K562 (cell line): ENCODE data around the gene MXD3. TPM values are rescaled to one million over a fixed set of nuclear protein-coding genes. Genes with fewer than 3 reads are reported as not detected.

Experiments
- ATAC-seq: fragments of 200-7000 bp; cut with Tn5 transposase; 3 replicates; pipeline ENCODE4 v1.9.1; 2020; ENCODE audit warnings: moderate library complexity
- BruUV-seq: library from RNA; stranded (reverse); fragments of 400-500 nt; replicated peaks from 2 replicates; lab custom pipeline; 2021; lab: Mats Ljungman, UMichigan
- CTCF ChIA-PET: fragments of 300-600 bp; formaldehyde crosslinking; extraction: SDS; loops from one replicate; lab custom pipeline; 2021; ENCODE audit warnings: low intra/inter-chr PET ratio; lab: Yijun Ruan, JAX
- POLR2A ChIA-PET: fragments of 300-600, 350-650 bp; sonication (Branson Sonifier 250); formaldehyde crosslinking; extraction: SDS; loops from one replicate; lab custom pipeline; 2021; ENCODE audit warnings: antibody characterized with exemption, inconsistent platforms; lab: Yijun Ruan, JAX
- DNase-seq, 4 experiments: peaks; one replicate each; pipeline versions ENCODE4 v3.0.0 to v3.0.0-alpha.2; 2011 to 2018; ENCODE audit warnings: low spot score in 3 of 4, mixed read lengths in 3 of 4; ENCODE audit errors: extremely low read depth in 1 of 4
- FAIRE-seq: peaks from 2 replicates; lab custom pipeline; 2011; peaks lifted over from hg19 to GRCh38; lab: Jason Lieb, UNC
- H2AFZ ChIP-seq: 2 replicates; pipeline ENCODE4 v1.6.0; 2011; ENCODE audit warnings: low read depth, low read length, control low read depth, inconsistent platforms
- H3K27ac ChIP-seq: fragments of 200-600 bp; 3 replicates; pipeline ENCODE4 v1.8.0; 2011; ENCODE audit warnings: low read depth, mild to moderate bottlenecking, control low read depth, inconsistent platforms, low read length, moderate library complexity, mixed read lengths; ENCODE audit errors: extremely low read depth
- H3K27me3 ChIP-seq, 2 experiments: fragments of 300-600 bp in 1 of 2; 2 replicates in 1 of 2; 3 replicates in 1 of 2; pipeline versions ENCODE4 v1.6.0 to v1.8.0; 2011; ENCODE audit warnings: inconsistent platforms in 2 of 2, low read length in 2 of 2, mild to moderate bottlenecking in 1 of 2, mixed read lengths in 1 of 2, moderate library complexity in 1 of 2; ENCODE audit not compliant: control insufficient read depth in 2 of 2, insufficient read depth in 2 of 2
- H3K36me3 ChIP-seq: fragments of 300-600 bp; 3 replicates; pipeline ENCODE4 v1.8.0; 2011; ENCODE audit warnings: mild to moderate bottlenecking, low read length, inconsistent platforms; ENCODE audit not compliant: control insufficient read depth, insufficient read depth
- H3K4me1 ChIP-seq, 2 experiments: fragments of 200-600 bp in 1 of 2; replicated peaks in 1 of 2; 2 replicates in 1 of 2; 3 replicates in 1 of 2; pipeline versions ENCODE4 v1.5.1 to v1.8.0; 2011; ENCODE audit warnings: inconsistent platforms in 2 of 2, low read length in 2 of 2, mild to moderate bottlenecking in 1 of 2, mixed read lengths in 1 of 2, moderate library complexity in 1 of 2; ENCODE audit not compliant: control insufficient read depth in 2 of 2, insufficient read depth in 2 of 2
- H3K4me2 ChIP-seq: 2 replicates; pipeline ENCODE4 v1.6.1; 2011; ENCODE audit warnings: low read length, control low read depth, inconsistent platforms, mixed read lengths; ENCODE audit not compliant: insufficient read depth
- H3K4me3 ChIP-seq: fragments of 200-600 bp; sonication (generic), shearing (Covaris generic); 2 replicates; pipeline ENCODE4 v1.5.1; 2016; ENCODE audit warnings: control low read depth, inconsistent platforms
- H3K79me2 ChIP-seq: fragments of 200-600 bp; 3 replicates; pipeline ENCODE4 v1.8.0; 2011; ENCODE audit warnings: low read length, inconsistent platforms; ENCODE audit not compliant: control insufficient read depth, insufficient read depth
- H3K9ac ChIP-seq, 2 experiments: 2 replicates each; pipeline versions ENCODE4 v1.6.0 to v1.6.1; 2011; ENCODE audit warnings: low read depth in 2 of 2, low read length in 2 of 2, control low read depth in 1 of 2, inconsistent platforms in 1 of 2, mild to moderate bottlenecking in 1 of 2, mixed read lengths in 1 of 2; ENCODE audit not compliant: insufficient read depth in 1 of 2
- H3K9me1 ChIP-seq: one replicate; pipeline ENCODE4 v1.6.0; 2011; ENCODE audit warnings: inconsistent platforms, mild to moderate bottlenecking, low read length, moderate library complexity; ENCODE audit not compliant: control insufficient read depth, insufficient read depth
- H3K9me3 ChIP-seq: replicated peaks from 2 replicates; pipeline ENCODE4 v1.5.1; 2011; ENCODE audit warnings: low read depth, low read length, inconsistent platforms; ENCODE audit not compliant: control insufficient read depth, insufficient read depth
- H4K20me1 ChIP-seq: replicated peaks from 2 replicates; pipeline ENCODE4 v1.6.1; 2011; ENCODE audit warnings: low read length, inconsistent platforms, mixed read lengths; ENCODE audit not compliant: control insufficient read depth, insufficient read depth
- POLR2A ChIP-seq: fragments of 450-650 bp; conservative IDR thresholded peaks from 2 replicates; pipeline ENCODE4 v1.6.1; 2016
- ZNF780A ChIP-seq: fragments of 250-450 bp; sonication (Bioruptor Pico); IDR thresholded peaks from 2 replicates; pipeline ENCODE4 v1.5.0; 2021; ENCODE audit warnings: mild to moderate bottlenecking
- WGBS: fragments of 100-300 bp; shearing (Covaris generic); methylation state at CpG from one replicate; pipeline ENCODE4 v1.1.6; 2016; ENCODE audit warnings: low coverage, mixed read lengths; ENCODE audit not compliant: insufficient coverage; ENCODE audit errors: missing lambda C conversion rate; 5-methylcytosine and 5-hydroxymethylcytosine counted together
- in situ Hi-C: fragments of 300-500 bp; cut with MboI; formaldehyde crosslinking; loops from 4 replicates; pipeline ENCODE4 v1.15.0; 2018; ENCODE audit warnings: inconsistent platforms, mixed read lengths
- intact Hi-C: fragments of 100-400 bp; cut with micrococcal nuclease; formaldehyde crosslinking; loops from 2 replicates; pipeline ENCODE4 v1.14.2; 2022
- polyA plus RNA-seq, 8 experiments: library from polyadenylated mRNA; depleted of rRNA in 4 of 8; stranded (reverse) in 5 of 8; unstranded in 3 of 8; fragments of >200 nt; fragmentation: Nextera tagmentation in 2 of 8; fragmentation: Illumina TruSeq in 1 of 8; extraction: Ambion mirVana in 2 of 8; extraction: Trizol in 1 of 8; gene quantifications; 2 replicates each; pipeline versions ENCODE4 v1.2.1 to v1.2.3, GENCODE V29; 2011 to 2014; ENCODE audit warnings: inconsistent platforms in 1 of 8, missing spikeins in 1 of 8
- total RNA-seq, 7 experiments: library from RNA; depleted of rRNA in 6 of 7; stranded (reverse); fragments of >200 nt in 6 of 7; fragmentation: Illumina TruSeq in 2 of 7; extraction: Trizol in 2 of 7; gene quantifications; 2 replicates each; pipeline versions ENCODE4 v1.2.1 to v1.2.3, GENCODE V29; 2011 to 2021; ENCODE audit warnings: low replicate concordance in 1 of 7
- TF ChIP-seq, protein P1 (sequence below): fragments of 450-650 bp; IDR thresholded peaks from 2 replicates; pipeline ENCODE4 v1.6.1; 2018; ENCODE audit not compliant: partially characterized antibody

The MXD3 gene
- total and polyA plus RNA-seq, 9 of the 15 experiments (the other 6 are each of a cell fraction or from before 2014, with no cell fraction given): 0.28 to 24.8 (median 4.5) TPM

DNA sequence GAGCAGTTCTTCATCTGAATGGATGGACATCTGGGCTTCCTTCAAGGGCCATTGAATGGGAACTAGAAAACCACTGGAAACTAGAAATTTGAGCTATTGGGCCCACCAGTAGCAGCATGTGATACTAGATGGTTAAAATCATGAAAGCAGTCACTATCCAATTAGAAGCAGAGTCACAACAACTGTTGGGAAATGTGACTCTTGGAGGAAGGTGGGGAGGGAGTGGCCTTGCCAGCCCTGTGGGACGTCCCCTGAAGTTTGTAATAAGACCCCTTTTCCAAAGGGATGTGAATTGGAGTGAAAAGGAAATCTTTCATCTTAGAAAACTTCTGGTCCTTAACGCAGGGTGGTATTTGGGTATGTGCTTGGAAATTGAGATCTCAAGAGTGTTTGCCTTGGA is 13.8 kb downstream of the MXD3 start:
- Histone ChIP-seq H3K27me3 (no peaks in the 10 kb centered on the region), H3K27ac (no peak overlapping the region), H3K4me3 (no peak overlapping the region), H2AFZ (no peak overlapping the region), H3K4me2 (no peak overlapping the region), H3K9ac (no peak overlapping the region), H3K4me1 (peaks cover 11 to 26% of the 10 kb centered on the region in 2 experiments; a peak in 4 of 5 replicates), H3K9me3 (no peaks in the 10 kb centered on the region), H3K36me3 (peaks cover 74% of the 10 kb centered on the region), H4K20me1 (peaks cover 10% of the 10 kb centered on the region; the same call in 1 of the 2 replicates)
- DNase-seq (no peak), ATAC-seq (no peak), FAIRE-seq (no peak)
- ChIA-PET POLR2A (interaction anchor here (0.5 to 1.8 kb wide), 7 partner anchors 9 to 38 kb away, joined by 3 to 6 read pairs (median 3); no protein-coding TSS in a partner anchor), CTCF (no interaction called here)
- intact Hi-C loops: no loop called here
- 67% methylated on average over 2 of the region's 2 CpGs for WGBS
- no TSS peak for BruUV-seq
- TF ChIP-seq ZNF780A (CRISPR knock-in tag) (no peak), POLR2A (0 out of 2 replicates have a peak, but pooled peaks have one; percentile 16)
- TF ChIP-seq, protein P1, sequence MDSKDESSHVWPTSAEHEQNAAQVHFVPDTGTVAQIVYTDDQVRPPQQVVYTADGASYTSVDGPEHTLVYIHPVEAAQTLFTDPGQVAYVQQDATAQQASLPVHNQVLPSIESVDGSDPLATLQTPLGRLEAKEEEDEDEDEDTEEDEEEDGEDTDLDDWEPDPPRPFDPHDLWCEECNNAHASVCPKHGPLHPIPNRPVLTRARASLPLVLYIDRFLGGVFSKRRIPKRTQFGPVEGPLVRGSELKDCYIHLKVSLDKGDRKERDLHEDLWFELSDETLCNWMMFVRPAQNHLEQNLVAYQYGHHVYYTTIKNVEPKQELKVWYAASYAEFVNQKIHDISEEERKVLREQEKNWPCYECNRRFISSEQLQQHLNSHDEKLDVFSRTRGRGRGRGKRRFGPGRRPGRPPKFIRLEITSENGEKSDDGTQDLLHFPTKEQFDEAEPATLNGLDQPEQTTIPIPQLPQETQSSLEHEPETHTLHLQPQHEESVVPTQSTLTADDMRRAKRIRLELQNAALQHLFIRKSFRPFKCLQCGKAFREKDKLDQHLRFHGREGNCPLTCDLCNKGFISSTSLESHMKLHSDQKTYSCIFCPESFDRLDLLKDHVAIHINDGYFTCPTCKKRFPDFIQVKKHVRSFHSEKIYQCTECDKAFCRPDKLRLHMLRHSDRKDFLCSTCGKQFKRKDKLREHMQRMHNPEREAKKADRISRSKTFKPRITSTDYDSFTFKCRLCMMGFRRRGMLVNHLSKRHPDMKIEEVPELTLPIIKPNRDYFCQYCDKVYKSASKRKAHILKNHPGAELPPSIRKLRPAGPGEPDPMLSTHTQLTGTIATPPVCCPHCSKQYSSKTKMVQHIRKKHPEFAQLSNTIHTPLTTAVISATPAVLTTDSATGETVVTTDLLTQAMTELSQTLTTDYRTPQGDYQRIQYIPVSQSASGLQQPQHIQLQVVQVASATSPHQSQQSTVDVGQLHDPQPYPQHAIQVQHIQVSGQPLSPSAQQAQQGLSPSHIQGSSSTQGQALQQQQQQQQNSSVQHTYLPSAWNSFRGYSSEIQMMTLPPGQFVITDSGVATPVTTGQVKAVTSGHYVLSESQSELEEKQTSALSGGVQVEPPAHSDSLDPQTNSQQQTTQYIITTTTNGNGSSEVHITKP: no peak
- TF ChIP-seq, all 486 proteins: peak for 1
- Histone ChIP-seq H3K79me2 (peaks cover 15% of the 10 kb centered on the region), H3K9me1 (no peaks in the 10 kb centered on the region)
- in situ Hi-C loops: no loop called here
